ENCODE results near the gene GNB5. TPM values are rescaled to one million over a fixed set of nuclear protein-coding genes. Genes with fewer than 3 reads are reported as not detected.

GNB5 gene
- total RNA-seq, 1 experiment from 2014 or later: 50.7 TPM

- in situ Hi-C loops (cut with HindIII; ENCODE audit: low sequenced_read_pairs): no loop called here
- no peak for DNase-seq (ENCODE audit: low spot score)
Observed at GRCh38 chr15:52213206-52213605, 22.0 kb upstream of the GNB5 start.

DNA sequence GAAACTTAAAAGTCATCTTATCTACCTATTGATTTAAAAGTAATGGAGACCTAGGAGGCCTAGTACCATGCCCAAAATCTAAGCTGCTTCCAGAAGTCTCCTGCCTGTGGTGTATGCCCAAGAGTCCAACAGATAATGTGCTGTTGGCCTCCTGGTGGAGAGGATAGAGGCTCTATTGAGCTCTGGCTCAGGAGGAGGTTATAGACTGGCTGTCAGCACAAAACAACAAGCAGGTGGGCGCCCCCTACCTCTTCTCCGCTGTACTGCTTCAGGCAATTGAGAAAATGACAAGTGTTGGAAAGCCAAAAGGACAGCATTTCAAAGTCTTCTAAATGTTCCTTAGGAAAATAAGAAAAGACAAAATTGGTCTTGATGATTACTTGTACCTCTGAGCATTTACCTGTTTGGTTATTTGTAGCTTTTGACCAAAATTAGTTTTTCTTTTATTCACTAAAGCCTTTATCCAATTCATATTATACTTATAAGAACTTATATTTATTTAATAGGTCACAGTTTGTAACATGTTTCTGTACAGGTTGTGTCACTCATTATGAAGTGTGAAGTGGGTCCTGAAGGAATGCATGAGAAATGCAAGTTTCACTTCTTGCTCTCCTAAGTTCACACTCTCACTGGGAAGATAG, 17.2 kb upstream of the GNB5 start:
- DNase-seq (ENCODE audit: low spot score): peak; percentile 70
- in situ Hi-C loops (cut with HindIII; ENCODE audit: low sequenced_read_pairs): no loop called here

DNA sequence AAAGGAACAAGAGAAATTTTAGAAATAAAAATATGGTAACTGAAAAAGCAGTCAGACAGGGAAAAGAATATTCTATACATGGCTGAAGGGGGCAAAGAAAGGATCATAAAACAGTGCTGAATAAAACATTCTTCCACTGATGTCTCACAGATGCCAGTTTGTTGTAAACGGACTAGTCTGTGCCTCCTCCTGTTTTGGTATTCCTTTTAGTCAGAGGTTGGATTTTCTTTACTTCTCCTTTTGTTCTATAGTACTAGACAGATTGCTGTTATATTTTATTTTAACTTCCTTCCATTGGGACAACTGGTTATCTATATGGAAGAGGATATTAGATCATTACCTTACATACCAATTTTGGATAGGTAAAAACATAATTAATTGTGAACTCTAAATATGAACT, 16.0 kb upstream of the GNB5 start:
- no peak for DNase-seq (ENCODE audit: low spot score)
- in situ Hi-C loops (cut with HindIII; ENCODE audit: low sequenced_read_pairs): no loop called here

DNA sequence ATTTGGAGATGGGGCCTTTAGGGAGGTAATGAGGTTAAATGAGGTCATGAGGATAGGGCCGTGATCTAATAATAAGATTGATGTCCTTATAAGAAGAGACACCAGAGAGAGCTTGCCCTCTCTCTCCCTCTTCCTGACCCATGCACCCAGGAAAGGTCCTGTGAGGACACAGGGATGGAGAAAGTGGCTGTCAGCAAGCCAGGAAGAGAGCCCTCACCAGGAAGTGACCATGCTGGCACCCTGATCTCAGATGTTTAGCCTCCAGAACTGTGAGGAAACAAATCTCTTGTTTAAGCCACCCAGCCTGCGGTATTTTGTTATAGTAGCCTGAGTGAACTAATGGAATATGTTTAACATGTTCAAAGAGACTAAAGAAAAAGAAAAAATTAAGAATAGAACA, 15.3 kb upstream of the GNB5 start:
- in situ Hi-C loops (cut with HindIII; ENCODE audit: low sequenced_read_pairs): no loop called here
- no peak for DNase-seq (ENCODE audit: low spot score)

DNA sequence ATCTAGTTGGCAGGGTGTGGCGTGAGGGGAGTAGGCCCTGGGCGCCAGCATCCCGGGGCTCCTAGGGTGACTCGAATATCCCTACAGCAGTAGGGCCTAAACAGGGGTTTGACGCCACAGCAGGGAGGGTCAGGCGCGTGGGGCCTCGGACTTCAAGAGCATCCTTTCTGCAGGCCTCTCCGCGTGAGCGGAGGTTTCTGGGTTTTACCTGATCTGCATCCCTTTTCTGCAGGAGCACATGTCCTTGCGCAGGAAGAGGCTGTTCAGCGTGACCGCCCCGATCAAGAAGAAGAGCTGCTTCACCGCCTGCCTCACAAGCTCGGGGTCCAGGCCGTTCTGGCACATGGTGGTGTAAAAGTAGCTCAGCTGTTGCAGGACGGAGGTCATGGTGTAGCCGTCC, 13.5 kb upstream of the GNB5 start:
- in situ Hi-C loops (cut with HindIII; ENCODE audit: low sequenced_read_pairs): no loop called here
- DNase-seq (ENCODE audit: low spot score): no peak

DNA sequence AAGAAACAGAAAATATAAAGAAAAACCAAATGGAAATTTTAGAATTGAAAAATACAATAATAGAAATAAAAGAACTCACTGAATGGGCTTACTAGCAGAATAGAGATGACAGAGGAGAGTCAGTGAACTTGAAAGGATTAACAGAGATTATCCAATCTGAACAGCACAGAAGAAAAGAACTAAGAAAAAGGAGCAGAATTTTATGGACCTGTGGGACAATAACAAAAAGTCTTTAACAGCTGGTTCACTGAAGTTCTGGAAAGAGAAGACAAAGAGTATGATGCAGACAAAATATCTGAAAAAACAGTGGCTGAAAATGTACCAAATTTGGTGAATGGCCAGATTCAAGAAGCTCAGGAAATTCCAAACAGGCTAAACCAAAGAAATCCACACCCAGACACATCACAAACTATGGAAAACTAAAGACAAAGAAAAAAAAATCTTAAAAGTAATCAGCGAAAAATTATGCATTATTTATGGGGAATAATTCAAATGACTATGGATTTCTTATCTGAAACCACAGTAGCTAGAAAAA, 9.7 kb upstream of the GNB5 start:
- in situ Hi-C loops (cut with HindIII; ENCODE audit: low sequenced_read_pairs): no loop called here
- DNase-seq (ENCODE audit: low spot score): no peak

DNA sequence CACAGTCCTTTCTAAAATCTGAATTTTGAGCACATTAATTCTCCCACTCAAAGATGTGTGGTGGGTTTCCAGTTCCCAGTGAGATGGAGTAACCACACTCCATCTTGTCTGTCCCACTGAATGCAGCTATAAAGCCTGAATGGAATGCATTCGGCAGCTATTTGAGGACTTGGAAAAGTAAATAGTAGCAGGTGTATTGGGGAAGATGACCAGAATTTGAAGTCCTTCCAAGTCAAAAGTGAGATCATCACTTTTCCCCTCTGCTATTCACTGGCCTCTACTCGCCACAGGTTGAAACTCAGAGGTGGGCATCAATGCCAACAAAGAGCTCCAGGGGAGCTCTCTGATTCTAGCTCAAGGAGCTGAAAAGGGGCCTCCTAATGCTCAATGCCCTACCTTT, 8.1 kb upstream of the GNB5 start:
- DNase-seq (ENCODE audit: low spot score): peak; percentile 51
- in situ Hi-C loops (cut with HindIII; ENCODE audit: low sequenced_read_pairs): no loop called here

- in situ Hi-C loops (cut with HindIII; ENCODE audit: low sequenced_read_pairs): no loop called here
Observed at GRCh38 chr15:52196891-52197290, 5.7 kb upstream of the GNB5 start.

DNA sequence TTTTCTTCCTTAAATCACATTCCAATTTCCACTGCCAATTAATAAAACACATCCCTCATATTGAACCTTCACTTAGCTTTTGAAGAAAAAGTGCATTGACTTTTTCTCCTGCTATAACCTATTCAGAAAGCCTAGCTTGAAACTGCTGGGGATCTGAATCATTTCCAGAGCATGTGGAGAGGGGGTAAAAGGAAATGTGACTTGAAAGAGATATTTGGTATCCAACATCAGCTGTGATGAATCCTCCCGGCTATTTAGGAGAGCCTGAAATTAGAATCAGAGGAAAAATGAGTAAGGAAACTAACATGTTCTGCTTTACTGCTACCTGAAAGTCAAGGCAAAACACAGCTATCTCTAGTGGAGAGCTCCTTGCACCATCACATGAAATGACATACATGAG, 2.6 kb upstream of the GNB5 start:
- in situ Hi-C loops (cut with HindIII; ENCODE audit: low sequenced_read_pairs): no loop called here

More at GRCh38 chr15:52196891-52197290, 5.7 kb upstream of the GNB5 start:
- DNase-seq (ENCODE audit: low spot score): no peak

DNA sequence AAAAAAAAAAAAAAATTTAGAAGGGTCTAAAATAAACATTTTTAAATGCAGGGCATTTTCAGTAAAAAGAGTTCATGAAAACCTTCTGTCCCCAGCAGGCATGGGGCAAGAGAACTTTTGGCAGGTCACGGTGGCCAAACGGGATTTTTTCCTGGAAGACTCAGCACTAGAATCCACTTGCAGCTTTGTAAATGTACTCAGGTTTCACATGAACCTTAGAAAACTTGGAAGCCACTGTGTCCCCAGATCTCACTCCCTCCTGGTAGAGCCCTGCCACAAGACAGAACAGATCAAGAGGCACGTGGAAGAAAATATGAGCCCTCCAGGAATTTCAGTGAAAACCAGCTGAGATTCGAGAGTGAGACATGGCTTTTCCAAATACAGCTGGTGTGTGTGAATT, 2.1 kb upstream of the GNB5 start:
- DNase-seq (ENCODE audit: low spot score): no peak

More for the DNA sequence above, 2.6 kb upstream of the GNB5 start:
- no peak for DNase-seq (ENCODE audit: low spot score)

DNA sequence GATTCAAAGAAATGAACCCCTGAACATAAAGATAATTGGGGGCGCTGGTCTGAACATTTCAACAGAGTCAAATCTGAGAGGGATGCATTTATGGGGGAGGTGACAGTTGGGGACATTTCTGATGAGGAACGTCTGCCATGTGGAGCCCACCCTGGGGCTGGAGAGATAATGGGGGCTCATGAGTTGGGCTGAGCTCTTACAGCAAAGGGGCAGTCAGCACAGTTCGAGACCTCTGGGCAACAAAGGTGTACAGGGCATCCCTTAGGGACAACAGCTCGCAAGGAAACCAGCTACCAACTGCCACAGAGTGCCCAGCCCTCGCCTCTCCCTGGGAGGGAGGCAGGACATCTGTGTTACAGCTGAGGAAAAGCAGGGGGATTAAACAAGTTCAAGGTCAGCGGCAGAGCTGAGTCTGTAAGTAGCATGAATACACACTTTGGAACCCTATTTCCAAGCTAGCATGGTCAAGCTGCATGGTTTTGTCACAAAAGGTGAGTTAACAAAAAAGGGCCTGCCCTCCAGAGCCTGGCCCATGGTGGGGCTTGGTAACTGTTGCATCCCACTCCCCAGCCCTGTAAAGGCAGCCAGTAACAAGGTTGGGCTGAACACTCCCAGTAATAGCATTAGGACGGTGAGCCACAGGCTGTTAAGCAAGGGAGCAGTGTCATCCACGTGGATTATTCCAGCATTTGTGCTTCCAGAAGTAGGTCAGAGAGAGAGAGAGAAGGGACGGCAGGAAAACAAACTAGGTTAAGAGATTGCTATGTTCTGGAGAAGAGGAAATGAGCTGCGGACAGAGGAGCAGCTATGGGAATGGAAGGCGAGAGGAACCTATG, 4.3 kb downstream of the GNB5 start:
- in situ Hi-C loops (cut with HindIII; ENCODE audit: low sequenced_read_pairs): no loop called here
- DNase-seq (ENCODE audit: low spot score): peak; percentile 93

More for the DNA sequence above, 2.1 kb upstream of the GNB5 start:
- in situ Hi-C loops (cut with HindIII; ENCODE audit: low sequenced_read_pairs): no loop called here

DNA sequence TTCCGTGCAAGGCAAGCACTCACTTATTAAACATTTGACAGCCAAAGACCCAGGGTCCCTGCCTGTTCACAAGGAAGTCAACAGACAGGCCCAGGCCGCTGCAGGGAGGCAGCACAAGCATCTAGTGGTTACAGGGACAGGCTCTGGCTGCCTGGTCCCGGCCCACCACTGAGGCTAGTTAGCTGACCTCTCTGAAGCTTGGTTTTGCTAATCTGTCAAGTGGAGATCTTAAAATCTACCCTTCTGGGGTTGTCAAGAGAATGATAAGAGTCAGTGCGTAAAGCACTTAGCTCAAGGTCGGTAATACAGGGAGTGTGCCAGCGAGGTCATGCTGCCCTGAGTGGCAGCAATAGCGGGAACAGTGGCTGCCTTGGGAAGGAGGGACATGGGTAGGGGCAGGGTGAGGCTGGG, 6.0 kb downstream of the GNB5 start:
- DNase-seq (ENCODE audit: low spot score): no peak
- in situ Hi-C loops (cut with HindIII; ENCODE audit: low sequenced_read_pairs): no loop called here

GRCh38 chr15:52184721-52185120, 6.5 kb downstream of the GNB5 start:
- in situ Hi-C loops (cut with HindIII; ENCODE audit: low sequenced_read_pairs): no loop called here
- no peak for DNase-seq (ENCODE audit: low spot score)

- in situ Hi-C loops (cut with HindIII; ENCODE audit: low sequenced_read_pairs): no loop called here
Observed at GRCh38 chr15:52183562-52184173, 7.5 kb downstream of the GNB5 start.

DNA sequence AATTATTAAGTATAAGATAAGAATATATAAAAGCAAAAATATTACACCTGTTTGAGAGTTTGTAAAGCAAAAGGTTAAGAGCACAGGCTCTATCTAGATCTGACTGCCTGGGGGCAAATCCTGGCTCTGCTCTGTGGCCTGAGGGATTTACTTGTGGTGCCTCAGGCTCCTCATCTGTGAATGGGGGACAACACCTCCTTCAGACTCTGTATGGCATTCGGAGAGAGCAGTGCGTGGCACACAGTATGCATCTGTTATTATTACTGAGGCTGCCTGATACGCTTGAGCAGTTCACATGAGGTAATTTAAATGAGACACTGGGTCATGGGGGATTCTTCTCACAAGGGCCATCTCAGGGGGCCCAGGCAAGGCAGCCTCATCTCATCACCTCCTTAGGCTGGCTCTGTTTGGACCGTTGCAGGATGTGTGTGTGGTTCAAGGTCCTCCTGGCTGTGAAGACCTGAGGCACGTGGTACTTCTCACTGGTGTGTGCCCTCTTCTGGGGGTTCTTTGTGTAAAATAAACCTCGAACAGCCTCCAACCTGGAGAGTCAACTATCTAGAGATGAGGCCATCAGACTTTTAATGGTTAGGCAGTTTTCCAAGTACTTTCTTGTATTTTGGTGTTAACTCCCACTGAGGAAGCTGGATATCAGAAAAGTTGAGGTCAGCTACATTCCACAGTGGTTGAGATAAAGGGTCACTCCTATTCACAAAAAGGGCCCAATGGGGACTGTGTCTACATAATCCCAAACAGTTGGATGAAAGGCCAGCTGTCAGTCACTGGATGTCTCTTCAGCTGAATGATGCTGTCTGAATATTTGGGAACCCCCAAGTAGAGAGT, 9.0 kb downstream of the GNB5 start:
- in situ Hi-C loops (cut with HindIII; ENCODE audit: low sequenced_read_pairs): no loop called here
- no peak for DNase-seq (ENCODE audit: low spot score)

More at GRCh38 chr15:52183562-52184173, 7.5 kb downstream of the GNB5 start:
- peak; percentile 78 for DNase-seq (ENCODE audit: low spot score)

DNA sequence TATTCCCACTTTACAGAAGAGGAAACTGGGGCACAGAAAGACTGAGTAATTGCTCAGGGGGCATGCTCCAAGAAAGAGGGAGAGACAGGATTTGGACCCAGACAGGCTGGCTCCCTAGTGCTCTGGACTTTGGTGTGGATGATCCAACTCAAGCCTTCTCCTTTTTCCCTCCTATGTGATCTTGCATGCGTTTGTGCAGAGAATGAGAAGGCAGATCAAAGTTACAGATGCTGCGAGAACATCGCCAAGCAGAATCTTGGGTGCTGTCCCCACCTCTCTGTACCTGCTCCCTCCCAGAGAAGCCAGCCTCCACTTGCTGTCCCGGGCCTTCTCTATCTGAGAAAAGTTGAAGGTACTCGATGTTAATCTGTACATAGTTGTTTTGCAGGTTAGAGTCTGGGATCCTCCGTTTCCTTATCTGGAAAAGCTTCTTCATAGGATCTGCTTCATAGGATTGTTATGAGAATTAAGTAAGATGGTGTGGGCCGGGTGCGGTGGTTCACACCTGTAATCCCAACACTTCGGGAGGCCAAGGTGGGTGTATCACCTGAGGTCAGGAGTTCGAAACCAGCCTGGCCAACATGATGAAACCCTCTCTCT, 10.2 kb downstream of the GNB5 start:
- DNase-seq (ENCODE audit: low spot score): no peak
- in situ Hi-C loops (cut with HindIII; ENCODE audit: low sequenced_read_pairs): no loop called here

- peak; percentile 61 for DNase-seq (ENCODE audit: low spot score)
- in situ Hi-C loops (cut with HindIII; ENCODE audit: low sequenced_read_pairs): no loop called here
Observed at GRCh38 chr15:52180196-52180835, 10.9 kb downstream of the GNB5 start.

All from G401 (cell line).